ENCODE measurements around the gene NMNAT2. TPM values are rescaled to one million over a fixed set of nuclear protein-coding genes. Genes with fewer than 3 reads are reported as not detected.
"Not testable (repeated sequence)": the region's sequence is repeated elsewhere in the genome, so short reads cannot be mapped to it uniquely, and the experiment has no call there.

The NMNAT2 gene
- total RNA-seq, 1 donor from 2014 or later = 0.52 TPM

DNA sequence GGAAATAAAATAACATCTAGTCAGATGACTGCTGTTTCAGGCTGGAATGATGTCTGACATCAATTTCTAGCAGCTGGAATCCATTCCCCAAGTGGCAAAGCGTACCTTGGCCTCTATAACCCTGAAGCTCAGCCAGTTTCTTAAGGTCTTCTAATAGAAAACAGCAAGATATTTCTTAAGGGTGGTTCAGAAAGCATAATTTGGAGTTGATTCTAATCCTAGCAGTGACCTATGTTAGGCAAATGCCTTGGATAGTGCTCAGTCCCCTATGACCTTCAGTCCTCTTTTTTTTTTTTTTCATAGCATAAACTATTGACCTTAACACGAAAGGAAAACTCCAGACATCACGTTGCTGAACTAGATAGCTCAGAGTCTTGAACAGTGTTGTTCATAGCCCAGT lies 175.6 kb downstream of the NMNAT2 start:
- H3K4me3 ChIP-seq (ENCODE audit: low read depth, low read length) = no peak overlapping the region
- TF ChIP-seq, protein P1, sequence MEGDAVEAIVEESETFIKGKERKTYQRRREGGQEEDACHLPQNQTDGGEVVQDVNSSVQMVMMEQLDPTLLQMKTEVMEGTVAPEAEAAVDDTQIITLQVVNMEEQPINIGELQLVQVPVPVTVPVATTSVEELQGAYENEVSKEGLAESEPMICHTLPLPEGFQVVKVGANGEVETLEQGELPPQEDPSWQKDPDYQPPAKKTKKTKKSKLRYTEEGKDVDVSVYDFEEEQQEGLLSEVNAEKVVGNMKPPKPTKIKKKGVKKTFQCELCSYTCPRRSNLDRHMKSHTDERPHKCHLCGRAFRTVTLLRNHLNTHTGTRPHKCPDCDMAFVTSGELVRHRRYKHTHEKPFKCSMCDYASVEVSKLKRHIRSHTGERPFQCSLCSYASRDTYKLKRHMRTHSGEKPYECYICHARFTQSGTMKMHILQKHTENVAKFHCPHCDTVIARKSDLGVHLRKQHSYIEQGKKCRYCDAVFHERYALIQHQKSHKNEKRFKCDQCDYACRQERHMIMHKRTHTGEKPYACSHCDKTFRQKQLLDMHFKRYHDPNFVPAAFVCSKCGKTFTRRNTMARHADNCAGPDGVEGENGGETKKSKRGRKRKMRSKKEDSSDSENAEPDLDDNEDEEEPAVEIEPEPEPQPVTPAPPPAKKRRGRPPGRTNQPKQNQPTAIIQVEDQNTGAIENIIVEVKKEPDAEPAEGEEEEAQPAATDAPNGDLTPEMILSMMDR (conservative IDR thresholded peaks at IDR 0.05; ENCODE audit: low read depth, low read length) = no peak
- DNase-seq (ENCODE audit: low read depth) = no peak

DNA sequence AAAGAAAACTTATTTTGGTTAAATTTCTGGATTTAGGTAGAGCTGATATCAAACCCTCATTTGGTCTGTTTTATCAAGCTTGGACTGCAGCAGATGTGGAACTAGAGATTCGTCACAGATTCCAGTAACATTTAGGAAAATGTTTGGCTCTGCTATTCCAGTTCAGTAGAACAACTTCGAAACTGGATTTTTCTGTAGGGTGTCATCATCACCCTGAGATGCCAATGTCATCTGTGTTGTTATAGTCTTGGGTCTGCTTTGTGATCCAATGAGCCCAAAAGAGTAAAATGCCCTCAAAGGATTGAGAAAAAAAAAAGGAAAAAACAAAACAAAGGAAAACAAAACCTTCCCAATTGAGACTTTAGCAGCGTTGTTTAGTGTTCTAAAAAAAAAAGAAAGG lies 176.7 kb downstream of the NMNAT2 start:
- no peak overlapping the region for H3K4me3 ChIP-seq (ENCODE audit: low read depth, low read length)
- no peak for DNase-seq (ENCODE audit: low read depth)
- TF ChIP-seq, protein P1 (conservative IDR thresholded peaks at IDR 0.05; ENCODE audit: low read depth, low read length) = no peak

DNA sequence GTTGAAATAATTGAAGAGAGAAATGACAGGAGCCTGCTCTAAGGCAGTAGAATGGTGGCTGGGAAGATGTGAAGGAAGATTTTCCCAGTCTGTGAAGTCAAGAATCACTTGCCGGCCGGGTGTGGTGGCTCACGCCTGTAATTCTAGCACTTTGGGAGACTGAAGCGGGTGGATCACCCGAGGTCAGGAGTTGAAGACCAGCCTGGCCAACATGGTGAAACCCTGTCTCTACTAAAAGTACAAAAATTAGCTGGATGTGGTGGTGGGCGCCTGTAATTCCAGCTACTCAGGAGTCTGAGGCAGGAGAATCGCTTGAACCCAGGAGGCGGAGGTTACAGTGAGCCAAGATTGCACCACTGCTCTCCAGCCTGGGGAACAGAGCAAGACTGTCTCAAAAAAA lies 177.3 kb downstream of the NMNAT2 start:
- not testable (repeated sequence) for H3K4me3 ChIP-seq (ENCODE audit: low read depth, low read length); DNase-seq (ENCODE audit: low read depth)

DNA sequence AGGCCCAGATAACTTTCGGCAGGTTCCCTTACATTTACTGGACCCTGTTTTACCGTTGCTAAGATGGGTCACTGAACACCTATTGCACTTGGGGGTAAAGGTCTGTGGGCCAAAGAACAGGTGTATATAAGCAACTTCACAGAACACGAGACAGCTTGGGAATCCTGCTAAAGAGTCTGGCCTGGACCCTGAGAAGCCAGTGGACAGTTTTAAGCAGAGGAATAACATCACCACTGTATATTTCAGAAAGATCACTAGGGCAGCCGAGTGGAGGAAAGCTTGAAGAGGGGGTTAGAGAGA lies 177.7 kb downstream of the NMNAT2 start:
- H3K4me3 ChIP-seq (ENCODE audit: low read depth, low read length) = no peak overlapping the region
- TF ChIP-seq, protein P1 (conservative IDR thresholded peaks at IDR 0.05; ENCODE audit: low read depth, low read length) = no peak
- no peak for DNase-seq (ENCODE audit: low read depth)

DNA sequence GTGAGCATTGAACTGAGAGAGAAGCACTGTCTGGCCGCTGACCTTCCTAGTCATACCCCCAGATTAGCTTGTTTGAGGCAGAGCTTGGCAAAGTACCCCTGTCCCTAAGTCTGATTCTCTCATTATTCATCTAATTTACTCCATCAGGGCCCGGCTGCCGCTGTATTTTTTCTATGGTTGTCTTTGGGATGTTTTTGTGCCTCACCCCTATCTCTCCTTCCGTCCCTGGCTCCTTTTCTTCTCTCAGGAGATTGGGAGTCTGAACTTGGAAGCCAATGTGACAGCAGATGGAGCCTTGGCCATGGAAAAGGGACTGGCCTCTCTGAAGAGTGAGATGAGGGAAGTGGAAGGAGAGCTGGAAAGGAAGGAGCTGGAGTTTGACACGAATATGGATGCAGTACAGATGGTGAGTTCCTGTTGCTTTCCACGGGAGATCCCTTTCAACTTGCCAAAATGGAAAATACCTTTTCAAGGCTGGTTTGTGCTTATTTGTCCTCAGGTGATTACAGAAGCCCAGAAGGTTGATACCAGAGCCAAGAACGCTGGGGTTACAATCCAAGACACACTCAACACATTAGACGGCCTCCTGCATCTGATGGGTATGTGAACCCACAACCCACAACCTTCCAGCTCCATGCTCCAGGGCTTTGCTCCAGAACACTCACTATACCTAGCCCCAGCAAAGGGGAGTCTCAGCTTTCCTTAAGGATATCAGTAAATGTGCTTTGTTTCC lies 178.2 kb downstream of the NMNAT2 start:
- TF ChIP-seq, protein P1 (conservative IDR thresholded peaks at IDR 0.05; ENCODE audit: low read depth, low read length) = no peak
- no peak for DNase-seq (ENCODE audit: low read depth)
- H3K4me3 ChIP-seq (ENCODE audit: low read depth, low read length) = no peak overlapping the region

DNA sequence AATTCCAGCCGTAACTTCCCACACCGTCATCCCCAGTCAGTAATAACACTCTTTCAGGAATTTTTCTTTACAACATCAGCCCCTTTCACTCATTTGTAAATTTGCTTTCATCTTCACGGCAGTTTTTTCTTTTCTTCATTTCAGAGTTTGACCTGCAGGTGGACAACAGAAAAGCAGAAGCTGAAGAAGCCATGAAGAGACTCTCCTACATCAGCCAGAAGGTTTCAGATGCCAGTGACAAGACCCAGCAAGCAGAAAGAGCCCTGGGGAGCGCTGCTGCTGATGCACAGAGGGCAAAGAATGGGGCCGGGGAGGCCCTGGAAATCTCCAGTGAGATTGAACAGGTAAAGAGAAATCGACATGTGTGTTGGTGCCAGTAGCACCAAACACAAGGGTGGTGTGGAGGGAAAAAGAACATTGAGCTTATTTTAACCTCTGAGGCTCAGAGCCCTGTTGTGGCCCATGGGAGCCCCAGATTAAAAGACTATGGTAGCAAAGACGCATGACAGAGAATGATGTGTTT lies 178.9 kb downstream of the NMNAT2 start:
- no peak overlapping the region for H3K4me3 ChIP-seq (ENCODE audit: low read depth, low read length)
- TF ChIP-seq, protein P1 (conservative IDR thresholded peaks at IDR 0.05; ENCODE audit: low read depth, low read length) = no peak
- DNase-seq (ENCODE audit: low read depth) = no peak

DNA sequence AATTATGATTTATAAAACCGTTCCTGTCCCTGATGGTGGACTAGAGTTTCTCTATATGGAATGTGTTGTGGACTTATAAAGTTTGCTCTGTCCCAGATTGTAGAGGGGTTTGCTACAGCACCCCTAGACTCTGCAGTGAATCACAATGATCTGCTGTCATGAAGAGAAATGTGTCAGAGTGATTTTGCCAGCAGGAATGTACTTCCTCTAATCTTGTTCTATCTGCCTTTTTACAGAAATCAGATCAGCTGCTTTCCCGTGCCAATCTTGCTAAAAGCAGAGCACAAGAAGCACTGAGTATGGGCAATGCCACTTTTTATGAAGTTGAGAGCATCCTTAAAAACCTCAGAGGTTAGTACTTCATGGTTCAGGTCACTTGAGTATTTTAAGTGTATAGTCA lies 180.1 kb downstream of the NMNAT2 start:
- no peak for DNase-seq (ENCODE audit: low read depth)
- TF ChIP-seq, protein P1 (conservative IDR thresholded peaks at IDR 0.05; ENCODE audit: low read depth, low read length) = no peak

More for the DNA sequence above, 180.1 kb downstream of the NMNAT2 start:
- no peak overlapping the region for H3K4me3 ChIP-seq (ENCODE audit: low read depth, low read length)

Measured in epithelial cell of proximal tubule (primary cell).